Activated CD8-positive, alpha-beta memory T cell treated with anti-CD3 and anti-CD28 coated beads, Interleukin-2, amount 10 ng/mL, durations not matched to agents 7 days and 5 days (primary cell): ENCODE data around the gene ISY1. TPM values are rescaled to one million over a fixed set of nuclear protein-coding genes. Genes with fewer than 3 reads are reported as not detected.
"Not testable (repeated sequence)": the region's sequence is repeated elsewhere in the genome, so short reads cannot be mapped to it uniquely, and the experiment has no call there.

Source experiments
- ATAC-seq: fragments of 150-1000 bp; cut with Tn5 transposase; one replicate; pipeline ENCODE4 v1.10.0; 2021; ENCODE audit warnings: moderate library complexity
- CTCF ChIA-PET: fragments of 350-600 bp; sonication (Branson Sonifier 250); formaldehyde crosslinking; loops from one replicate; lab custom pipeline; 2021; ENCODE audit warnings: antibody characterized with exemption; lab: Charles Lee
- DNase-seq: peaks from one replicate; pipeline ENCODE4 v3.0.0-alpha.2; 2020
- H3K27ac Mint-ChIP-seq: one replicate; pipeline ENCODE4 v1.8.0; 2021; ENCODE audit warnings: mild to moderate bottlenecking, mixed read lengths
- H3K27me3 Mint-ChIP-seq: one replicate; pipeline ENCODE4 v1.8.0; 2021; ENCODE audit warnings: mixed read lengths
- H3K36me3 Mint-ChIP-seq: one replicate; pipeline ENCODE4 v1.8.0; 2021; ENCODE audit warnings: mild to moderate bottlenecking, mixed read lengths
- H3K4me1 Mint-ChIP-seq: one replicate; pipeline ENCODE4 v1.8.0; 2021; ENCODE audit warnings: mixed read lengths
- H3K4me3 Mint-ChIP-seq: one replicate; pipeline ENCODE4 v1.8.0; 2021; ENCODE audit warnings: mild to moderate bottlenecking, moderate library complexity, mixed read lengths
- H3K9me3 Mint-ChIP-seq: one replicate; pipeline ENCODE4 v1.8.0; 2022; ENCODE audit warnings: low read depth, mixed read lengths
- total RNA-seq, 2 experiments: library from RNA; stranded (reverse); gene quantifications; one replicate each; pipeline ENCODE4 v1.2.3, GENCODE V29; 2021

ISY1 gene
- 10 to 100 TPM; 44.4 to 75.9 TPM for total RNA-seq

DNA sequence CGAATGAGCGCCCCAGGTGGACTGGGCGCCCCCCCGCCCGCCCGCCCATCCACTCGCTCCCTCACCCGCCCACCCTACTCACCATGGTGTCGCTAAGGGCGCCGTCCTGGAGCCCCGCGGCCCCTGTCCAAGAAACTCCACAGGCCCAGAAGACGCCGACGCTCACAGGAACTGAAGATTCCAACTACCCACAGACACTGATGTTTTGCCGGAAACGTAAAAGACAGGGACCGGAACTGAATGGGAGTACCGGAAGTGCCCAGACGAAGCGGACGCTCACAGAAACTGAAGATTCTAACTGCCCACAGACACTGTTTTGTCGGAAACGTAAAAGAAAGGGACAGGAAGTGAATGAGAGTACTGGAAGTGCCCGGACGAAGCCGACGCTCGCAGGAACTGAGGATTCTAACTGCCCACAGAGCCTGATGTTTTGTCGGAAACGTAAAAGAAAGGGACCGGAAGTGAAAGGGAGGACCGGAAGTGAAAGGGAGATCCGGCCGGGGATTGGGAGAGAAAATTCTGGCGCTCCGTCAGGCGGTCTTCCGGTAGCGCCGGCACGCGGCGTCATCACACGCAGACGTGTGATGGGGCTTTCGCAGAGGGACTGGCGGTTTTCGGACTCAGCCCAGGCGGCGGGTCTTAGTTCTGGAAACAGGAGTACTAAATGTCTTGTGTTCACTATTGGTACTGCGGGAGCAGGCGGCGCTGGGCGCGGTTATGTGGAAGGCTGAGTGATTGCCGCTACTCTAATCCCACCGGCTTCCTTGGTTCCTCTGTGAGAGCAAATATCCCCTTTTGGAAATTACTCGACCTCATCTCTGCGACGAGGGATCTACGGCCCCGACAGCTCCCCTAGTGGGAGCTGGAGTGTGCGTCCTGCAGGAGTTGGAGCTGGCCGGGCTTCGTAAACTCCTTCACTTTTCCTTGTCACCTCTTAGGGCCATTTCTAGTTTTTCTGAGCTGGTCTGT is at the start of gene ISY1:
Gene ISY1, minus strand, starts transcription at position 173 of the 969 bp plus-strand sequence. Its CDS starts 88 bp downstream, at position 85.
- peak; percentile 84 for ATAC-seq
- CTCF ChIA-PET, result interaction anchor here (0.6 to 3.5 kb wide), 26 partner anchors 8 to 191 kb away, joined by 3 to 59 read pairs (median 5); partner anchors contain the start of genes CNBP and COPG1

GRCh38 chr3:129207479-129207878 is 46.6 kb upstream of the ISY1 start:
- CTCF ChIA-PET, result interaction anchor here (1.5 kb wide), 1 partner anchor 38 kb away, joined by 6 read pairs; no protein-coding TSS in a partner anchor
- peaks cover 11% of the 10 kb centered on the region for H3K27me3 Mint-ChIP-seq
- no peaks in the 10 kb centered on the region for H3K36me3 Mint-ChIP-seq
- no peaks in the 10 kb centered on the region for H3K4me1 Mint-ChIP-seq
- ATAC-seq, result no peak
- H3K4me3 Mint-ChIP-seq, result no peak overlapping the region
- H3K9me3 Mint-ChIP-seq, result no peaks in the 10 kb centered on the region
- DNase-seq, result no peak
- no peak overlapping the region for H3K27ac Mint-ChIP-seq

More for the DNA sequence above, at the start of gene ISY1:
- Mint-ChIP-seq H3K4me1 (peaks cover 31% of the 10 kb centered on the region), H3K9me3 (no peaks in the 10 kb centered on the region), H3K4me3 (peak within 1 kb of the TSS; percentile 92), H3K27me3 (no peaks in the 10 kb centered on the region), H3K36me3 (peaks cover 19% of the 10 kb centered on the region), H3K27ac (peak within 1 kb of the TSS; percentile 97)
- DNase-seq, result peak; percentile 93

DNA sequence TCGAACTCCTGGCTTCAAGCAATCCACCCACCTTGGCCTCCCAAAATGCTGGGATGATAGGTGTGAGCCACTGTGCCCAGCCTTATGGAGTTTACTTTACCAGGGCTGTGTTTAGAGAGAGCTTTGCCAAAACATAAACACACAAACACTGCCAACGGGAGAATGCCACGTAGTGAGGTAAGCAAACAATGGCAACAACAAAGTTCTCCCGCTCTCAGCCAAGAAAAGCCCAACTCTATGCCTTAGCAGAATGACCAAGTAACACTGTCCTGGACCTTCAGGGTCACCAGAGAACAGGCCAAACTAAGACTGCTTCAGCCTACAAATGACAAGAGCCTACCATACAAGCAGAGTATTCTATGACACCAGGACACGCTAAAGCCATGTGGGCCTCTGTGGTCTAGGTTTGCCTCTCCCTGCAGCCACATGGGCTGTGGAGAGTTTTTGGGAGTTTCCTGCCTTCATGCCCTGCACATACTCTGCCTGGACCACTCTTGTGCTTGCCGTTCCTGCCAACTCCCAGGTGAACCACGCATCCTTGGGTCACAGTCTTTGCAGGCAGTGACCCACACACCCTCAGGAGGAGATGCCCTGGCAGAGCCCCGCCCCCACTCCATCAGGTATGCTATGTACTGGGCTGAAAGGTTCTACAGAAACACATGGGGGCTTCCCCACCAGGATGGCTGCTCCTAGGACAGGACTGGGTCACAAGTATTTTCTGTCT is 44.4 kb upstream of the ISY1 start:
- ATAC-seq (no peak), DNase-seq (no peak)
- no peaks in the 10 kb centered on the region for H3K36me3 Mint-ChIP-seq
- H3K4me1 Mint-ChIP-seq, result no peaks in the 10 kb centered on the region
- H3K4me3 Mint-ChIP-seq, result no peak overlapping the region
- peaks cover 8% of the 10 kb centered on the region for H3K27me3 Mint-ChIP-seq
- CTCF ChIA-PET, result interaction anchor here (1.0 to 1.6 kb wide), 2 partner anchors 12 to 34 kb away, joined by 3 read pairs; no protein-coding TSS in a partner anchor
- H3K9me3 Mint-ChIP-seq, result no peaks in the 10 kb centered on the region
- no peak overlapping the region for H3K27ac Mint-ChIP-seq

- Mint-ChIP-seq H3K9me3 (no peaks in the 10 kb centered on the region), H3K4me3 (no peak overlapping the region), H3K36me3 (peaks cover 3% of the 10 kb centered on the region), H3K27me3 (no peaks in the 10 kb centered on the region), H3K4me1 (no peaks in the 10 kb centered on the region), H3K27ac (no peak overlapping the region)
- CTCF ChIA-PET, result interaction anchor here (1.0 to 1.8 kb wide), 3 partner anchors 13 to 34 kb away, joined by 3 to 5 read pairs (median 3); no protein-coding TSS in a partner anchor
- ATAC-seq (no peak), DNase-seq (no peak)
Measured at GRCh38 chr3:129204473-129204872, 43.6 kb upstream of the ISY1 start.

DNA sequence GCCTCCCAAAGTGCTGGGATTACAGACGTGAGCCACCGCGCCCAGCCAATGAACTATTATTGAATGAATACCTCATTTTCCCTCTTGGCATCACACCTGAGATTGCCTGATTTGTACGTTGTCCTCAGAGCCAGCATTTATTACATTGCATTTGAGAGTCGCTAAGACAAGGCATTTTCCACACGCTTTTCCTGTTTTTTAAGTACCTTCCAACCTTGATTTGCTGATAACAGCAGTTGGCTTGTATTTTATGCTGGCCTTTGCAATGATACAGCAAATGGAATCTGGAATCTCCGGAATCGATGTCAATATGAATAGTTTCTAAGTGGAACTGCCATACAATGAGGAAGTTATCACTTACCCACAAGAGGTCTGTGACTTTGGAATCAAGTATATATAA is 38.5 kb upstream of the ISY1 start:
- H3K9me3 Mint-ChIP-seq, result no peaks in the 10 kb centered on the region
- no peaks in the 10 kb centered on the region for H3K27me3 Mint-ChIP-seq
- no peak overlapping the region for H3K4me3 Mint-ChIP-seq
- ATAC-seq, result no peak
- H3K27ac Mint-ChIP-seq, result no peak overlapping the region
- no peak for DNase-seq
- peaks cover 4% of the 10 kb centered on the region for H3K4me1 Mint-ChIP-seq
- peaks cover 6% of the 10 kb centered on the region for H3K36me3 Mint-ChIP-seq
- CTCF ChIA-PET, result no interaction called here

DNA sequence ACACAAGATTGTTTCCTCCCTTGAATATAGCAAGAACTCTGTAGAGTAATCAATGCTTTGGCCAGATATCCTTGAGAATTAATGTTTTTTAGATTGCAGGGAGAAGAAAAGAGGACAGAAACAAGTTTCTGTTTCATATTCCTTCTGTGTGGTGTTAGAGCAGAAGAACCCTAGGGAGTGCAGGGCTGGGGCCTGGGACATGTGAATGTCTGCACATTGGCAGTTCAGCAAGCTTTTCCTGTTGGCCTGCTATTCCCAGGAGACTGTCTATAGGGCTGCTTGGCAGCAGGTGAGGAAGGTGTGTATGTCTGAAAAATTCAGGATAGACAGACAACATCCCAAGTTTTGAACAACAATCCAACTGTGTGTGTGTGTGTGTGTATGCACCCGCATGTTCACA is 36.5 kb upstream of the ISY1 start:
- H3K27me3 Mint-ChIP-seq, result no peaks in the 10 kb centered on the region
- CTCF ChIA-PET, result no interaction called here
- H3K27ac Mint-ChIP-seq, result no peak overlapping the region
- no peaks in the 10 kb centered on the region for H3K9me3 Mint-ChIP-seq
- H3K36me3 Mint-ChIP-seq, result peaks cover 6% of the 10 kb centered on the region
- DNase-seq, result no peak
- H3K4me1 Mint-ChIP-seq, result peaks cover 4% of the 10 kb centered on the region
- no peak overlapping the region for H3K4me3 Mint-ChIP-seq
- no peak for ATAC-seq

- ATAC-seq (no peak), DNase-seq (no peak)
- no peaks in the 10 kb centered on the region for H3K9me3 Mint-ChIP-seq
- no peak overlapping the region for H3K27ac Mint-ChIP-seq
- no peak overlapping the region for H3K4me3 Mint-ChIP-seq
- peaks cover 4% of the 10 kb centered on the region for H3K4me1 Mint-ChIP-seq
- CTCF ChIA-PET, result interaction anchor here (0.9 to 1.0 kb wide), 2 partner anchors 48 to 226 kb away, joined by 3 to 4 read pairs; no protein-coding TSS in a partner anchor
- no peaks in the 10 kb centered on the region for H3K27me3 Mint-ChIP-seq
- H3K36me3 Mint-ChIP-seq, result peaks cover 6% of the 10 kb centered on the region
Measured at GRCh38 chr3:129196601-129197000, 35.7 kb upstream of the ISY1 start.

GRCh38 chr3:129195731-129196256 is 34.9 kb upstream of the ISY1 start:
- H3K9me3 Mint-ChIP-seq, result no peaks in the 10 kb centered on the region
- ATAC-seq (no peak), DNase-seq (no peak)
- CTCF ChIA-PET, result interaction anchor here (0.9 to 1.0 kb wide), 2 partner anchors 49 to 225 kb away, joined by 3 to 4 read pairs; no protein-coding TSS in a partner anchor
- no peak overlapping the region for H3K27ac Mint-ChIP-seq
- H3K4me3 Mint-ChIP-seq, result no peak overlapping the region
- peaks cover 6% of the 10 kb centered on the region for H3K36me3 Mint-ChIP-seq
- H3K4me1 Mint-ChIP-seq, result peaks cover 4% of the 10 kb centered on the region
- no peaks in the 10 kb centered on the region for H3K27me3 Mint-ChIP-seq

GRCh38 chr3:129189793-129190192 is 28.9 kb upstream of the ISY1 start:
- not testable (repeated sequence) for ATAC-seq, H3K27ac Mint-ChIP-seq

GRCh38 chr3:129187857-129188256 is 27.0 kb upstream of the ISY1 start:
- CTCF ChIA-PET, result no interaction called here
- Mint-ChIP-seq H3K4me1 (peaks cover 20% of the 10 kb centered on the region), H3K4me3 (no peak overlapping the region), H3K36me3 (peaks cover 5% of the 10 kb centered on the region), H3K27me3 (no peaks in the 10 kb centered on the region), H3K27ac (no peak overlapping the region), H3K9me3 (no peaks in the 10 kb centered on the region)
- no peak for ATAC-seq
- no peak for DNase-seq

More at GRCh38 chr3:129189793-129190192, 28.9 kb upstream of the ISY1 start:
- not testable (repeated sequence) for H3K36me3 Mint-ChIP-seq, H3K4me3 Mint-ChIP-seq, H3K9me3 Mint-ChIP-seq, H3K27me3 Mint-ChIP-seq, DNase-seq
- peaks cover 17% of the 10 kb centered on the region for H3K4me1 Mint-ChIP-seq
- CTCF ChIA-PET, result interaction anchor here (2.2 kb wide), 1 partner anchor 56 kb away, joined by 7 read pairs; no protein-coding TSS in a partner anchor

GRCh38 chr3:129185783-129186182 is 24.9 kb upstream of the ISY1 start:
- H3K27me3 Mint-ChIP-seq, result no peaks in the 10 kb centered on the region
- CTCF ChIA-PET, result interaction anchor here (0.6 to 2.1 kb wide), 9 partner anchors 8 to 62 kb away, joined by 3 to 14 read pairs (median 4); no protein-coding TSS in a partner anchor
- peaks cover 22% of the 10 kb centered on the region for H3K36me3 Mint-ChIP-seq
- no peak overlapping the region for H3K27ac Mint-ChIP-seq
- H3K4me3 Mint-ChIP-seq, result no peak overlapping the region
- ATAC-seq (no peak), DNase-seq (no peak)
- H3K4me1 Mint-ChIP-seq, result peaks cover 26% of the 10 kb centered on the region
- H3K9me3 Mint-ChIP-seq, result no peaks in the 10 kb centered on the region

DNA sequence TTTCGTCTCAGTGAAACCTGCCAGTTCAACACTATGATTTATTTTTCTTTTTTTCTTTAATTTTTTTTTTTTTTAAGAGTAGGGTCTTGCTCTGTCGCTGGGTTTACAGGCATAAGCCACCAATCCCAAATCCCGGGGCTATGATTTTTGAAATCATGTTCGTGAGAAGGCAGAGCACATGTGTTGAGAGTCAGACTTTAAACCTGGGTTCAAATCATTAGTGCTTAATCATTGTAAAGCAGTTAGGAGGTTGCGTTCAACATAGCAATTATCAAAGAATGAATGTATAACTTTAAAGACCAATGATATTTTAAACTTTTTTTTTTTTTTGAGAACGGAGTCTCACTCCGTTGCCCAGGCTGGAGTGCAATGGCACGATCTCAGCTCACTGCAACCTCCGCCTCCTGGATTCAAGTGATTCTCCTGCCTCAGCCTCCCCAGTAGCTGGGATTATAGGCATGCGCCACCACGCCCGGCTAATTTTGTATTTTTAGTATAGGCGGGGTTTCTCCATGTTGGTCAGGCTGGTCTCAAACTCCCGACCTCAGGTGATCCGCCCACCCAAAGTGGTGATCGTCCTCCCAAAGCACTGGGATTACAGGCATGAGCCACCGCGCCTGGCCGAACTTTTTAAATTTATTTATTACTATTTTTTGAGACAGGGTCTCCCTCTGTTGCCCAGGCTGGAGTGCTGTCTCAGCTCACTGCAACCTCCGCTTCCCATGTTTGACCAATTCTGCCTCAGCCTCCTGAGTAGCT is 24.1 kb upstream of the ISY1 start:
- Mint-ChIP-seq H3K4me3 (peak overlapping the region; percentile 87), H3K27ac (peak overlapping the region; percentile 95), H3K4me1 (peaks cover 33% of the 10 kb centered on the region), H3K36me3 (peaks cover 29% of the 10 kb centered on the region)
- DNase-seq, ATAC-seq, H3K9me3 Mint-ChIP-seq, H3K27me3 Mint-ChIP-seq: not testable (repeated sequence)
- CTCF ChIA-PET, result interaction anchor here (0.8 to 2.1 kb wide), 8 partner anchors 9 to 63 kb away, joined by 3 to 14 read pairs (median 4); no protein-coding TSS in a partner anchor
